AG09319 (cell line): ENCODE measurements around the gene LRRC57.

Experiments
- DNase-seq: peaks from one replicate; pipeline ENCODE4 v3.0.0-alpha.2; 2010; ENCODE audit warnings: low read depth; ENCODE audit errors: extremely low read depth
- CTCF ChIP-seq: IDR thresholded peaks from 2 replicates; pipeline ENCODE4 v1.5.1; 2011; ENCODE audit warnings: low read depth, mild to moderate bottlenecking, inconsistent platforms, low read length, moderate library complexity

LRRC57 gene

GRCh38 chr15:42548249-42549031 lies at the start of gene LRRC57, which contains the start of gene HAUS2:
LRRC57 (minus strand) TSS chr15:42548793; CDS start chr15:42548434, 359 bp downstream.
HAUS2 (plus strand) TSS chr15:42548838; CDS start chr15:42548873, 35 bp downstream.
- DNase-seq, result peak; percentile 41
- TF ChIP-seq CTCF, result no peak

GRCh38 chr15:42595626-42596240 lies 47.1 kb upstream of the LRRC57 start:
- DNase-seq, result no peak
- TF ChIP-seq CTCF, result no peak

- no peak for DNase-seq
- TF ChIP-seq CTCF, result no peak
Observed at GRCh38 chr15:42594095-42594494, 45.5 kb upstream of the LRRC57 start.

GRCh38 chr15:42593143-42593542 lies 44.5 kb upstream of the LRRC57 start:
- DNase-seq, result no peak
- no peak for TF ChIP-seq CTCF

- no peak for DNase-seq
- no peak for TF ChIP-seq CTCF
Observed at GRCh38 chr15:42592716-42593115, 44.1 kb upstream of the LRRC57 start.

GRCh38 chr15:42591238-42591934 lies 42.8 kb upstream of the LRRC57 start:
- TF ChIP-seq CTCF, result peak; percentile 17

More at GRCh38 chr15:42591238-42591934, 42.8 kb upstream of the LRRC57 start:
- no peak for DNase-seq
